ENCODE results near the gene DPP10.
A peak's percentile ranks its signal among the peaks of the same experiment; 100 is the strongest.

DPP10 gene

GRCh38 chr2:114642988-114643553, 200.6 kb downstream of the DPP10 start:
- no peak for TF ChIP-seq CTCF (IDR thresholded peaks at IDR 0.05; ENCODE audit: borderline replicate concordance, control extremely low read depth, extremely low read depth, insufficient read depth, missing control alignments)
- in situ Hi-C loops (cut with MboI; ENCODE audit: low sequenced_read_pairs, unreplicated experiment), result no loop called here
- DNase-seq (ENCODE audit: low spot score), result no peak

- DNase-seq (ENCODE audit: low spot score), result no peak
- in situ Hi-C loops (cut with MboI; ENCODE audit: low sequenced_read_pairs, unreplicated experiment), result no loop called here
Measured at GRCh38 chr2:114651933-114652332, 209.5 kb downstream of the DPP10 start.

GRCh38 chr2:114659880-114660279, 217.4 kb downstream of the DPP10 start:
- TF ChIP-seq CTCF (IDR thresholded peaks at IDR 0.05; ENCODE audit: borderline replicate concordance, control extremely low read depth, extremely low read depth, insufficient read depth, missing control alignments), result no peak
- in situ Hi-C loops (cut with MboI; ENCODE audit: low sequenced_read_pairs, unreplicated experiment), result no loop called here
- no peak for DNase-seq (ENCODE audit: low spot score)

More at GRCh38 chr2:114651933-114652332, 209.5 kb downstream of the DPP10 start:
- no peak for TF ChIP-seq CTCF (IDR thresholded peaks at IDR 0.05; ENCODE audit: borderline replicate concordance, control extremely low read depth, extremely low read depth, insufficient read depth, missing control alignments)

GRCh38 chr2:114661971-114662939, 219.8 kb downstream of the DPP10 start:
- TF ChIP-seq CTCF (IDR thresholded peaks at IDR 0.05; ENCODE audit: borderline replicate concordance, control extremely low read depth, extremely low read depth, insufficient read depth, missing control alignments), result no peak
- in situ Hi-C loops (cut with MboI; ENCODE audit: low sequenced_read_pairs, unreplicated experiment), result no loop called here
- peak; percentile 5 for DNase-seq (ENCODE audit: low spot score)

- no peak for TF ChIP-seq CTCF (IDR thresholded peaks at IDR 0.05; ENCODE audit: borderline replicate concordance, control extremely low read depth, extremely low read depth, insufficient read depth, missing control alignments)
Measured at GRCh38 chr2:114668415-114668814, 226.0 kb downstream of the DPP10 start.

GRCh38 chr2:114683251-114683650, 240.8 kb downstream of the DPP10 start:
- no peak for DNase-seq (ENCODE audit: low spot score)
- TF ChIP-seq CTCF (IDR thresholded peaks at IDR 0.05; ENCODE audit: borderline replicate concordance, control extremely low read depth, extremely low read depth, insufficient read depth, missing control alignments), result no peak
- in situ Hi-C loops (cut with MboI; ENCODE audit: low sequenced_read_pairs, unreplicated experiment), result no loop called here

More at GRCh38 chr2:114668415-114668814, 226.0 kb downstream of the DPP10 start:
- DNase-seq (ENCODE audit: low spot score), result no peak
- in situ Hi-C loops (cut with MboI; ENCODE audit: low sequenced_read_pairs, unreplicated experiment), result no loop called here
